Measurements from ENCODE around the gene NBL1. TPM values are rescaled to one million over a fixed set of nuclear protein-coding genes. Genes with fewer than 3 reads are reported as not detected.

NBL1 gene
- total and polyA plus RNA-seq, 8 donors, result 63.2 to 257 (median 101) TPM

GRCh38 chr1:19689856-19690255, 45.7 kb downstream of the NBL1 start:
- Histone ChIP-seq H3K4me1 (no peaks in the 10 kb centered on the region), H3K9me3 (peaks cover 0 to 8% (median 2%) of the 10 kb centered on the region in 4 donors), H3K4me3 (no peak overlapping the region), H3K27ac (no peak overlapping the region), H3K36me3 (peaks cover 38 to 97% (median 93%) of the 10 kb centered on the region in 4 donors), H3K27me3 (no peaks in the 10 kb centered on the region)
- no peak for DNase-seq
- TF ChIP-seq CTCF (IDR thresholded peaks at IDR 0.05), result no peak
- no peak for TF ChIP-seq POLR2A (IDR thresholded peaks at IDR 0.05)
- no peak for TF ChIP-seq POLR2AphosphoS5 (IDR thresholded peaks at IDR 0.05)
- TF ChIP-seq EP300 (IDR thresholded peaks at IDR 0.05), result no peak
- WGBS, 5 donors, result 89 to 100% (median 96%) methylated on average over 2 to 3 of the region's 3 CpGs
- intact Hi-C loops (cut with DNase I; ENCODE audit: low total_unique reads), result no loop called here

- Histone ChIP-seq H3K9me3 (peaks cover 0 to 8% (median 2%) of the 10 kb centered on the region in 4 donors), H3K27ac (no peak overlapping the region), H3K27me3 (no peaks in the 10 kb centered on the region), H3K36me3 (peaks cover 38 to 97% (median 93%) of the 10 kb centered on the region in 4 donors), H3K4me3 (no peak overlapping the region), H3K4me1 (no peaks in the 10 kb centered on the region)
- DNase-seq, result no peak
- intact Hi-C loops (cut with DNase I; ENCODE audit: low total_unique reads), result no loop called here
- TF ChIP-seq POLR2AphosphoS5 (IDR thresholded peaks at IDR 0.05), result no peak
- WGBS, 5 donors, result 75 to 90% (median 86%) methylated on average over 6 to 7 of the region's 7 CpGs
Observed at GRCh38 chr1:19690342-19690741, 46.2 kb downstream of the NBL1 start.

DNA sequence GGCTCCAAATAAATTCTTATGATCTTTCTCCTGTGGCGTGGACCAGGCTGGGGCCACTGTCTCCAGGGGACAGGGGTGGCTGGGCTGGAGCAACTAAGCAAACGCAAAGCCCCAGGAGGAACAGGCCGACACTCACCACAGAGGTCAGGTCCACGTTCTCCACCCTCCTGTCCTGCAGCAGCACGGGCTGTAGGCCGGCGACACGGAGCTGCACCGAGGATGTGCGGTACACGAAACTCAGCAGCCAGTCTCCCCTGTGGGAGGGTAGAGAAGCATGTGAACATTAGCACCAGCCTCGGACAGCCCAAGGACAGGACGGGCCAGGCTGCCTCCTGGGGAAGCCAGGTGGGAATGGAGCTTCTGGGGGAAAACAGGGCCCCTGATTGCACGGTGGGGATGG, 50.2 kb downstream of the NBL1 start:
- no peak for TF ChIP-seq EP300 (IDR thresholded peaks at IDR 0.05)
- 86 to 90% (median 88%) methylated on average over 11 to 14 of the region's 14 CpGs for WGBS, 5 donors
- Histone ChIP-seq H3K36me3 (peaks cover 19 to 100% (median 93%) of the 10 kb centered on the region in 4 donors), H3K9me3 (no peaks in the 10 kb centered on the region), H3K27ac (no peak overlapping the region), H3K27me3 (no peaks in the 10 kb centered on the region), H3K4me3 (no peak overlapping the region), H3K4me1 (no peaks in the 10 kb centered on the region)
- intact Hi-C loops (cut with DNase I; ENCODE audit: low total_unique reads), result no loop called here
- no peak for DNase-seq

DNA sequence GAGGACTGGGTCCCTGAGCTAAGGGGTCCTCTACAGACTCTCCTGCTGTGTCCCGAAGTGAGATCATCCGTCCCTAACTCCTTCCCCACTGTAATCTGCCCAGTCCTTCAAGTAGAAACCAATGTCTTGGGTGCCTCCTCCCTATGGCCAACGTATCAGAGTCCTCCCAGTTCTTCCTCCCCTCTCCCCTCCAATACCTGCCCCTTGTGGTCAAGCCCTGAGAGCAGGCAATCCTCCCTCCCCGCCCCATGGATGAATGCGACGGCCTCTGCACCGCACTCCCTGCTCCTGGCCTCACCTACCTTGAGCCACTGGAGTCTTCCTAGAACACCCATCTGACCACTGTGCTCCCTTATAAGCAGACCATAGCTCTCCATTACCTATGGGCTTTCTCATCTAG, 51.7 kb downstream of the NBL1 start:
- no peak overlapping the region for H3K27ac ChIP-seq
- TF ChIP-seq CTCF (IDR thresholded peaks at IDR 0.05) (no peak), POLR2AphosphoS5 (IDR thresholded peaks at IDR 0.05) (no peak), POLR2A (IDR thresholded peaks at IDR 0.05) (no peak), EP300 (IDR thresholded peaks at IDR 0.05) (no peak)
- peaks cover 26 to 100% (median 95%) of the 10 kb centered on the region in 4 donors for H3K36me3 ChIP-seq
- no peak overlapping the region for H3K4me3 ChIP-seq
- no peak for DNase-seq
- no peaks in the 10 kb centered on the region for H3K9me3 ChIP-seq
- intact Hi-C loops (cut with DNase I; ENCODE audit: low total_unique reads), result no loop called here
- WGBS, 5 donors, result 88 to 94% (median 93%) methylated on average over 7 of the region's 7 CpGs
- no peaks in the 10 kb centered on the region for H3K27me3 ChIP-seq
- no peaks in the 10 kb centered on the region for H3K4me1 ChIP-seq

- Histone ChIP-seq H3K9me3 (no peaks in the 10 kb centered on the region), H3K27me3 (no peaks in the 10 kb centered on the region), H3K36me3 (peaks cover 25 to 98% (median 88%) of the 10 kb centered on the region in 4 donors), H3K4me3 (no peak overlapping the region), H3K27ac (no peak overlapping the region), H3K4me1 (no peaks in the 10 kb centered on the region)
- TF ChIP-seq EP300 (IDR thresholded peaks at IDR 0.05) (no peak), POLR2A (IDR thresholded peaks at IDR 0.05) (no peak)
- WGBS, 5 donors, result 95 to 97% (median 96%) methylated on average over 8 of the region's 8 CpGs
- intact Hi-C loops (cut with DNase I; ENCODE audit: low total_unique reads), result no loop called here
- no peak for DNase-seq
Observed at GRCh38 chr1:19696820-19697219, 52.7 kb downstream of the NBL1 start.

- no peak overlapping the region for H3K27ac ChIP-seq
- WGBS, 5 donors, result 67 to 91% (median 86%) methylated on average over 3 to 4 of the region's 4 CpGs
- intact Hi-C loops (cut with DNase I; ENCODE audit: low total_unique reads), result no loop called here
- H3K36me3 ChIP-seq, result peaks cover 20 to 84% (median 74%) of the 10 kb centered on the region in 4 donors
- H3K27me3 ChIP-seq, result no peaks in the 10 kb centered on the region
- no peak overlapping the region for H3K4me3 ChIP-seq
- no peaks in the 10 kb centered on the region for H3K4me1 ChIP-seq
- H3K9me3 ChIP-seq, result no peaks in the 10 kb centered on the region
- DNase-seq, result no peak
- no peak for TF ChIP-seq CTCF (IDR thresholded peaks at IDR 0.05)
- TF ChIP-seq EP300 (IDR thresholded peaks at IDR 0.05), result no peak
- TF ChIP-seq POLR2AphosphoS5 (IDR thresholded peaks at IDR 0.05), result no peak
- TF ChIP-seq POLR2A (IDR thresholded peaks at IDR 0.05), result no peak
Observed at GRCh38 chr1:19698181-19698580, 54.1 kb downstream of the NBL1 start.
